K562 (cell line): Measurements from ENCODE around the gene SLC7A4. TPM values are rescaled to one million over a fixed set of nuclear protein-coding genes. Genes with fewer than 3 reads are reported as not detected.

Source experiments
- ARID3A ChIP-seq: IDR thresholded peaks from 2 replicates; pipeline ENCODE4 v1.6.1; 2012; ENCODE audit warnings: low read depth, low read length, improper control_type of control experiment, borderline replicate concordance
- CBX3 ChIP-seq, 2 experiments: IDR thresholded peaks; 1 replicate in 1 of 2; 2 replicates in 1 of 2; pipeline ENCODE4 v1.6.1; 2012; ENCODE audit warnings: inconsistent platforms in 2 of 2, low read length in 2 of 2, borderline replicate concordance in 1 of 2, control low read depth in 1 of 2
- DEAF1 ChIP-seq: fragments of 450-650 bp; formaldehyde crosslinking; IDR thresholded peaks from 2 replicates; pipeline ENCODE4 v1.4.0; 2020; ENCODE audit warnings: mild to moderate bottlenecking, moderate library complexity
- GATAD2B ChIP-seq: fragments of 450-650 bp; IDR thresholded peaks from 2 replicates; pipeline ENCODE4 v1.6.1; 2017; ENCODE audit warnings: mild to moderate bottlenecking, borderline replicate concordance
- HMG20A ChIP-seq: fragments of 450-650 bp; formaldehyde crosslinking; conservative IDR thresholded peaks from 2 replicates; pipeline ENCODE4 v1.4.0; 2020; ENCODE audit warnings: mild to moderate bottlenecking, mixed read lengths
- MTF1 ChIP-seq: fragments of 250-450 bp; sonication (Bioruptor Pico); IDR thresholded peaks from 2 replicates; pipeline ENCODE4 v1.9.0; 2021; ENCODE audit warnings: moderate library complexity, mild to moderate bottlenecking, inconsistent platforms, borderline replicate concordance
- RCOR1 ChIP-seq, 2 experiments: IDR thresholded peaks; 2 replicates each; pipeline ENCODE4 v1.6.1; 2012; ENCODE audit warnings: low read depth in 2 of 2, low read length in 2 of 2, borderline replicate concordance in 1 of 2, improper control_type of control experiment in 1 of 2
- SRSF3 ChIP-seq: fragments of 200-400 bp; formaldehyde crosslinking; IDR thresholded peaks from 2 replicates; pipeline ENCODE4 v1.6.1; 2016; ENCODE audit warnings: mild to moderate bottlenecking, low read length, moderate library complexity; ENCODE audit not compliant: insufficient read depth
- TFAM ChIP-seq: fragments of 250-450 bp; sonication (Bioruptor Pico); conservative IDR thresholded peaks from 2 replicates; pipeline ENCODE4 v1.5.0; 2021; ENCODE audit warnings: mild to moderate bottlenecking, moderate library complexity
- ZBTB43 ChIP-seq: sonication (generic); formaldehyde crosslinking; IDR thresholded peaks from 2 replicates; pipeline ENCODE4 v1.8.0; 2023; ENCODE audit warnings: mild to moderate bottlenecking, missing genetic modification reagents
- ZHX1 ChIP-seq: fragments of 150-350 bp; conservative IDR thresholded peaks from 2 replicates; pipeline ENCODE4 v1.6.1; 2014; ENCODE audit warnings: low read length
- ZMIZ1 ChIP-seq, 2 experiments: fragments of 150-350 bp in 1 of 2; IDR thresholded peaks; 2 replicates each; pipeline ENCODE4 v1.6.1; 2012 to 2016; ENCODE audit warnings: low read depth in 2 of 2, low read length in 2 of 2, mild to moderate bottlenecking in 1 of 2, moderate library complexity in 1 of 2
- ZNF143 ChIP-seq: sonication (generic); formaldehyde crosslinking; IDR thresholded peaks from 2 replicates; pipeline ENCODE4 v1.9.0; 2022; ENCODE audit warnings: mild to moderate bottlenecking, missing genetic modification reagents
- ZNF184 ChIP-seq: sonication (generic); formaldehyde crosslinking; IDR thresholded peaks from 2 replicates; pipeline ENCODE4 v1.5.0; 2020; ENCODE audit warnings: missing genetic modification reagents
- ZNF707 ChIP-seq: fragments of 250-450 bp; sonication (Bioruptor Pico); conservative IDR thresholded peaks from 2 replicates; pipeline ENCODE4 v1.8.0; 2022; ENCODE audit warnings: inconsistent platforms, mild to moderate bottlenecking, moderate library complexity
- ZSCAN29 ChIP-seq: fragments of 450-650 bp; IDR thresholded peaks from 2 replicates; pipeline ENCODE4 v1.6.1; 2017
- polyA plus RNA-seq, 8 experiments: library from polyadenylated mRNA; depleted of rRNA in 4 of 8; stranded (reverse) in 5 of 8; unstranded in 3 of 8; fragments of >200 nt; fragmentation: Nextera tagmentation in 2 of 8; fragmentation: Illumina TruSeq in 1 of 8; extraction: Ambion mirVana in 2 of 8; extraction: Trizol in 1 of 8; gene quantifications; 2 replicates each; pipeline versions ENCODE4 v1.2.1 to v1.2.3, GENCODE V29; 2011 to 2014; ENCODE audit warnings: inconsistent platforms in 1 of 8, missing spikeins in 1 of 8
- total RNA-seq, 7 experiments: library from RNA; depleted of rRNA in 6 of 7; stranded (reverse); fragments of >200 nt in 6 of 7; fragmentation: Illumina TruSeq in 2 of 7; extraction: Trizol in 2 of 7; gene quantifications; 2 replicates each; pipeline versions ENCODE4 v1.2.1 to v1.2.3, GENCODE V29; 2011 to 2021; ENCODE audit warnings: low replicate concordance in 1 of 7

The SLC7A4 gene
- total and polyA plus RNA-seq, 9 of the 15 experiments (the other 6 are each of a cell fraction or from before 2014, with no cell fraction given), result not detected

GRCh38 chr22:21000207-21000986 is 32.0 kb downstream of the SLC7A4 start (continued):
- TF ChIP-seq RCOR1 (IDR thresholded peaks at IDR 0.05; ENCODE audit: borderline replicate concordance in 1 of 2, low read depth in 2 of 2, low read length in 2 of 2), result peak; percentile 38 to 82; a peak in 3 of 4 replicates
- no peak for TF ChIP-seq TFAM (CRISPR knock-in tag)
- no peak for TF ChIP-seq ZBTB43 (CRISPR knock-in tag)
- no peak for TF ChIP-seq ZNF143 (CRISPR knock-in tag)
- TF ChIP-seq ZNF707 (CRISPR knock-in tag), result no peak
- TF ChIP-seq ZSCAN29, result no peak
- no peak for TF ChIP-seq ARID3A
- no peak for TF ChIP-seq ZNF184 (CRISPR knock-in tag)
- TF ChIP-seq SRSF3, result no peak
- no peak for TF ChIP-seq MTF1
- no peak; a peak in 1 of 4 replicates for TF ChIP-seq ZMIZ1 (IDR thresholded peaks at IDR 0.05; ENCODE audit: low read depth in 2 of 2, low read length in 2 of 2)
- no peak for TF ChIP-seq GATAD2B
- no peak for TF ChIP-seq ZHX1
- TF ChIP-seq CBX3 (IDR thresholded peaks at IDR 0.05; ENCODE audit: borderline replicate concordance in 1 of 2, low read length in 2 of 2), result no peak
- no peak for TF ChIP-seq HMG20A (CRISPR knock-in tag)
- no peak for TF ChIP-seq DEAF1
